Keratinocyte (primary cell): ENCODE data around the gene P2RX3. TPM values are rescaled to one million over a fixed set of nuclear protein-coding genes. Genes with fewer than 3 reads are reported as not detected.

Experiments used
- DNase-seq: peaks from one replicate; pipeline ENCODE4 v3.0.0-alpha.2; 2011; ENCODE audit warnings: low read depth, missing footprints, low spot score
- FAIRE-seq: peaks from 2 replicates; lab custom pipeline; 2011; peaks lifted over from hg19 to GRCh38; lab: Jason Lieb, UNC
- H2AFZ ChIP-seq: 2 replicates; pipeline ENCODE4 v1.6.0; 2012; ENCODE audit warnings: low read length, control low read depth, inconsistent platforms; ENCODE audit not compliant: control insufficient read depth
- H3K27ac ChIP-seq: 2 replicates; pipeline ENCODE4 v1.5.1; 2011; ENCODE audit warnings: low read length; ENCODE audit not compliant: control insufficient read depth, insufficient read depth
- H3K27me3 ChIP-seq: 3 replicates; pipeline ENCODE4 v1.6.0; 2011; ENCODE audit warnings: low read length; ENCODE audit not compliant: control insufficient read depth, insufficient read depth; ENCODE audit errors: extremely low read depth
- H3K36me3 ChIP-seq, 2 experiments: 2 replicates in 1 of 2; 3 replicates in 1 of 2; pipeline ENCODE4 v1.5.1; 2011; ENCODE audit warnings: low read length in 2 of 2, mild to moderate bottlenecking in 1 of 2; ENCODE audit not compliant: control insufficient read depth in 2 of 2, insufficient read depth in 2 of 2; ENCODE audit errors: extremely low read depth in 1 of 2
- H3K4me1 ChIP-seq: 3 replicates; pipeline ENCODE4 v1.5.1; 2011; ENCODE audit warnings: low read length; ENCODE audit not compliant: control insufficient read depth, insufficient read depth; ENCODE audit errors: extremely low read depth
- H3K4me2 ChIP-seq: 3 replicates; pipeline ENCODE4 v1.6.0; 2011; ENCODE audit warnings: low read depth, low read length; ENCODE audit not compliant: control insufficient read depth, insufficient read depth; ENCODE audit errors: extremely low read depth
- H3K4me3 ChIP-seq, 3 experiments: fragments of 200-600 bp in 1 of 3; sonication (generic) in 1 of 3; 2 replicates in 2 of 3; 3 replicates in 1 of 3; pipeline ENCODE4 v1.5.1; 2011 to 2016; ENCODE audit warnings: low read length in 3 of 3, mild to moderate bottlenecking in 3 of 3, control low read depth in 2 of 3, inconsistent platforms in 1 of 3, low read depth in 1 of 3, mixed read lengths in 1 of 3, mixed run types in 1 of 3, moderate library complexity in 1 of 3; ENCODE audit not compliant: control insufficient read depth in 2 of 3, insufficient read depth in 2 of 3; ENCODE audit errors: extremely low read depth in 1 of 3
- H3K79me2 ChIP-seq: 2 replicates; pipeline ENCODE4 v1.6.0; 2012; ENCODE audit warnings: low read length; ENCODE audit not compliant: control insufficient read depth, insufficient read depth
- H3K9ac ChIP-seq: 3 replicates; pipeline ENCODE4 v1.6.0; 2011; ENCODE audit warnings: low read length; ENCODE audit not compliant: control insufficient read depth, insufficient read depth; ENCODE audit errors: extremely low read depth
- H3K9me1 ChIP-seq: 3 replicates; pipeline ENCODE4 v1.6.0; 2011; ENCODE audit warnings: low read length; ENCODE audit not compliant: control insufficient read depth, insufficient read depth; ENCODE audit errors: extremely low read depth
- H3K9me3 ChIP-seq: 2 replicates; pipeline ENCODE4 v1.5.1; 2012; ENCODE audit warnings: low read depth, low read length; ENCODE audit not compliant: control insufficient read depth
- H4K20me1 ChIP-seq: 3 replicates; pipeline ENCODE4 v1.6.0; 2011; ENCODE audit warnings: low read length; ENCODE audit not compliant: control insufficient read depth, insufficient read depth; ENCODE audit errors: extremely low read depth
- EZH2 ChIP-seq: IDR thresholded peaks from one replicate; pipeline ENCODE4 v1.6.1; 2012; ENCODE audit warnings: inconsistent platforms, mild to moderate bottlenecking, low read length, moderate library complexity
- dilution Hi-C: fragments of 300-500 bp; cut with MboI; formaldehyde crosslinking; loops from one replicate; pipeline ENCODE4 v1.7.0; 2020; ENCODE audit warnings: low sequenced_read_pairs; ENCODE audit not compliant: extremely low pct_ligation_motif_present
- polyA plus RNA-seq, 5 experiments: library from polyadenylated mRNA; depleted of rRNA in 3 of 5; stranded (reverse) in 3 of 5; stranded (forward) in 1 of 5; unstranded in 1 of 5; fragments of >200 nt; gene quantifications; 1 replicate in 1 of 5; 2 replicates in 3 of 5; 3 replicates in 1 of 5; pipeline versions ENCODE4 v1.2.1 to v1.2.3, GENCODE V29; 2011 to 2012; ENCODE audit warnings: missing spikeins in 2 of 5, low read depth in 1 of 5, low replicate concordance in 1 of 5
- TF ChIP-seq, protein P1 (sequence below), 3 experiments: IDR thresholded peaks in 1 of 3; conservative IDR thresholded peaks in 1 of 3; optimal IDR thresholded peaks in 1 of 3; 2 replicates in 2 of 3; 3 replicates in 1 of 3; pipeline versions ENCODE3 to v1.5.1; 2011; ENCODE audit warnings: low read length in 3 of 3, mild to moderate bottlenecking in 3 of 3, moderate library complexity in 2 of 3, control low read depth in 1 of 3, inconsistent platforms in 1 of 3; ENCODE audit not compliant: insufficient read depth in 2 of 3; ENCODE audit errors: extremely low read depth in 1 of 3

P2RX3 gene
- polyA plus RNA-seq, 1 donor (not counting 4 experiments of a cell fraction or from before 2014, with no cell fraction given): not detected

DNA sequence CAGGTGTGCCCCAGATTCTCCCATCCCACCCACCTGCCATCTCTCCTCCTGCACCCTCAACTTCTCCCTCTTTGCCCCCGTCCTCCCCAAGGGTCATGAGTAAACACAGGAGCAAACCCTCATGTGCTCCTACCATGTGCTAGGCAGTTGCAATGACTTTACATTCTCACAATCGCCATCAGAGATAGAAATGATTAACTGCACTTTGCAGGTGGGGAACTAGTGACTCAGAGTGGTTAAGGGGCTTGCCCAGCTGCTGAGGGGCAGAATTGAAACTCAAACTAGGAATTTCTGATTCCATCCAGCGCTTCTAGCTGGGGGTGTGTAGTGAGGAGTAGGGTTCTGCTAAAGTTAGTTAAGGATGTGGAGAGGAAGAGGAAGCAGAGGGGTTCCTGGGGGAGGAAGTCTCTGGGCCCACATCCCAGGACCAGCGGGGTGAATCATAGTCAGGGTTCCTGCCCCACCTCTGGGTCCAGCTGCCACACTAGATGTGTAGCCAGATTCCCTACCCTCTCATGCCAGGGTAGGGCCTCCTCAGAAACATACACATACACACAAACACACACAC lies 68.3 kb downstream of the P2RX3 start:
- Histone ChIP-seq H3K9me3 (no peaks in the 10 kb centered on the region), H3K79me2 (no peaks in the 10 kb centered on the region), H3K4me3 (no peak overlapping the region), H3K4me1 (peaks cover 26% of the 10 kb centered on the region), H4K20me1 (no peaks in the 10 kb centered on the region), H3K4me2 (no peak overlapping the region), H3K27me3 (no peaks in the 10 kb centered on the region), H2AFZ (no peak overlapping the region), H3K27ac (no peak overlapping the region), H3K9ac (no peak overlapping the region), H3K9me1 (no peaks in the 10 kb centered on the region), H3K36me3 (peaks cover 15 to 24% of the 10 kb centered on the region in 2 experiments)
- TF ChIP-seq EZH2: no peak
- TF ChIP-seq, protein P1, sequence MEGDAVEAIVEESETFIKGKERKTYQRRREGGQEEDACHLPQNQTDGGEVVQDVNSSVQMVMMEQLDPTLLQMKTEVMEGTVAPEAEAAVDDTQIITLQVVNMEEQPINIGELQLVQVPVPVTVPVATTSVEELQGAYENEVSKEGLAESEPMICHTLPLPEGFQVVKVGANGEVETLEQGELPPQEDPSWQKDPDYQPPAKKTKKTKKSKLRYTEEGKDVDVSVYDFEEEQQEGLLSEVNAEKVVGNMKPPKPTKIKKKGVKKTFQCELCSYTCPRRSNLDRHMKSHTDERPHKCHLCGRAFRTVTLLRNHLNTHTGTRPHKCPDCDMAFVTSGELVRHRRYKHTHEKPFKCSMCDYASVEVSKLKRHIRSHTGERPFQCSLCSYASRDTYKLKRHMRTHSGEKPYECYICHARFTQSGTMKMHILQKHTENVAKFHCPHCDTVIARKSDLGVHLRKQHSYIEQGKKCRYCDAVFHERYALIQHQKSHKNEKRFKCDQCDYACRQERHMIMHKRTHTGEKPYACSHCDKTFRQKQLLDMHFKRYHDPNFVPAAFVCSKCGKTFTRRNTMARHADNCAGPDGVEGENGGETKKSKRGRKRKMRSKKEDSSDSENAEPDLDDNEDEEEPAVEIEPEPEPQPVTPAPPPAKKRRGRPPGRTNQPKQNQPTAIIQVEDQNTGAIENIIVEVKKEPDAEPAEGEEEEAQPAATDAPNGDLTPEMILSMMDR (optimal IDR thresholded peaks at IDR 0.05 in 1 of 3, IDR thresholded peaks at IDR 0.05 in 1 of 3, conservative IDR thresholded peaks at IDR 0.05 in 1 of 3; ENCODE audit: extremely low read depth in 1 of 3, insufficient read depth in 2 of 3, low read length in 3 of 3): no peak
- FAIRE-seq (no peak), DNase-seq (no peak)
- dilution Hi-C loops: no loop called here

DNA sequence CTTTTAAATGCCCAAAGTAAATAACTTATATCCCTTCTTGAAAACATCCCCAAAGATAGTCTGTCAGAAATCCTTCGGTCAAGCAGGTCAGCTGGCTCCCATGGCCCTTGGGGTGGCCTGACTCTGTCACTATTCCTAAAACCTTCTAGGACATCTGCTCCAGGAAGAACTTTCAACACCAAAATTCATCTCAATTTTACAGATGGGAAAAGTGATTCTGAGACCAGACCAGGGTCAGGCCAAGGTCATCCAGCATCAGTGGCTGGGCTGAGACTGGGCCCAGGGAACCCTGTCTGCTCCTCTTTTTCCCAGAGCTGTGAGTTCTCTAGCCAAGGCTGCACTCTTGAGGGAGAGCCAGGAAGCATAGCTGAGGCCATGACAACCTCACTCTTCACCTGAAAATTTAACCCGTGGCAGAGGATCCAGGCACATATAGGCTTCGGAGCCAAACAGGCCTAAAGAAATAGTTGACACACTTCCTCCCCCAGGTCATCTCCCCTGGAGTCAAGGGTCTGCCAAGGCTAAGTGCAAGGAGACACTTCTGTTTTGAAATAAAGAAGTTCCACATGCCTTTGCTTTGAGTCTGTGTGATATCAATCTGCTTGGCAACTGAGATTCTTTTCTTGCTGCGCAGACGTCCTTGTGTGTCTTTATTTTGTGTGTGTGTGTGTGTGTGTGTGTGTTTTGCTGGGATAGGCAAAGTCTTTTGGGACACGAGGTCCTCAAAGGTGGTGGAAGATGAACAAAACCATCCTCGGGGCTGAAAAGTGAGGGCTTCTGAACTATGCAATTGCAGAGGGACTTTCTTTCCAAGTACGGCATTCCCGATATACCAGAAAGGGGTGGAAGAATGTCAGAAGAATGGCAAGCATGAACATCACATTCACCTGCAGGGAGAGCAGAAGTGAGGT lies 69.1 kb downstream of the P2RX3 start:
- Histone ChIP-seq H3K9ac (no peak overlapping the region), H4K20me1 (no peaks in the 10 kb centered on the region), H2AFZ (no peak overlapping the region), H3K79me2 (no peaks in the 10 kb centered on the region), H3K27me3 (no peaks in the 10 kb centered on the region), H3K4me2 (no peak overlapping the region), H3K4me3 (no peak overlapping the region), H3K27ac (no peak overlapping the region), H3K9me1 (no peaks in the 10 kb centered on the region), H3K36me3 (peaks cover 15 to 24% of the 10 kb centered on the region in 2 experiments), H3K9me3 (no peaks in the 10 kb centered on the region), H3K4me1 (peaks cover 23% of the 10 kb centered on the region)
- TF ChIP-seq EZH2: no peak
- TF ChIP-seq, protein P1 (optimal IDR thresholded peaks at IDR 0.05 in 1 of 3, IDR thresholded peaks at IDR 0.05 in 1 of 3, conservative IDR thresholded peaks at IDR 0.05 in 1 of 3; ENCODE audit: extremely low read depth in 1 of 3, insufficient read depth in 2 of 3, low read length in 3 of 3): no peak
- DNase-seq (no peak), FAIRE-seq (no peak)
- dilution Hi-C loops: no loop called here
